PC-9 (cell line): ENCODE measurements around the gene KIAA0513.

Experiments used
- CTCF ChIP-seq: fragments of 200-600 bp; sonication (generic); conservative IDR thresholded peaks from 2 replicates; pipeline ENCODE4 v1.6.1; 2017; ENCODE audit warnings: mixed run types, antibody characterized with exemption, mild to moderate bottlenecking, moderate library complexity
- EZH2 ChIP-seq: fragments of 200-600 bp; sonication (generic); IDR thresholded peaks from 2 replicates; pipeline ENCODE4 v1.8.0; 2017; ENCODE audit warnings: antibody characterized with exemption, low read depth

GRCh38 chr16:85092309-85092708 is 64.7 kb downstream of the KIAA0513 start:
- no peak for TF ChIP-seq CTCF
- TF ChIP-seq EZH2 = no peak
